Fibroblast of lung (primary cell): ENCODE measurements around the gene LDHD. TPM values are rescaled to one million over a fixed set of nuclear protein-coding genes. Genes with fewer than 3 reads are reported as not detected.
"Not testable (repeated sequence)": the region's sequence is repeated elsewhere in the genome, so short reads cannot be mapped to it uniquely, and the experiment has no call there.

ENCODE experiments used
- DNase-seq, 2 donors: peaks; one replicate each; pipeline versions ENCODE4 v3.0.0 to v3.0.0-alpha.2; 2010; ENCODE audit warnings: low read depth in 2 of 2
- H2AFZ ChIP-seq: 2 replicates; pipeline ENCODE4 v1.5.1; 2012; ENCODE audit warnings: low read length, control low read depth, inconsistent platforms
- H3K27ac ChIP-seq: 2 replicates; pipeline ENCODE4 v1.5.1; 2011; ENCODE audit warnings: low read length, control low read depth; ENCODE audit not compliant: insufficient read depth
- H3K27me3 ChIP-seq: 2 replicates; pipeline ENCODE4 v1.5.1; 2011; ENCODE audit warnings: mild to moderate bottlenecking, low read length; ENCODE audit not compliant: control insufficient read depth, insufficient read depth
- H3K36me3 ChIP-seq: 2 replicates; pipeline ENCODE4 v1.5.1; 2011; ENCODE audit warnings: low read length; ENCODE audit not compliant: control insufficient read depth, insufficient read depth
- H3K4me1 ChIP-seq: 2 replicates; pipeline ENCODE4 v1.5.1; 2011; ENCODE audit warnings: low read length; ENCODE audit not compliant: control insufficient read depth, insufficient read depth; ENCODE audit errors: extremely low read depth
- H3K4me2 ChIP-seq: 2 replicates; pipeline ENCODE4 v1.5.1; 2011; ENCODE audit warnings: low read length, control low read depth; ENCODE audit not compliant: insufficient read depth; ENCODE audit errors: extremely low read depth
- H3K4me3 ChIP-seq, 4 experiments: fragments of 200-600 bp in 1 of 4; sonication (generic) in 1 of 4; replicated peaks in 1 of 4; 2 replicates each; pipeline ENCODE4 v1.5.1; 2011 to 2016; ENCODE audit warnings: low read length in 4 of 4, low read depth in 3 of 4, mild to moderate bottlenecking in 3 of 4, control low read depth in 2 of 4, inconsistent platforms in 1 of 4, mixed read lengths in 1 of 4; ENCODE audit not compliant: insufficient read depth in 1 of 4; ENCODE audit errors: control extremely low read depth in 1 of 4
- H3K79me2 ChIP-seq: 2 replicates; pipeline ENCODE4 v1.5.1; 2012; ENCODE audit warnings: mild to moderate bottlenecking, low read length, inconsistent platforms; ENCODE audit not compliant: control insufficient read depth, insufficient read depth
- H3K9ac ChIP-seq: 2 replicates; pipeline ENCODE4 v1.5.1; 2011; ENCODE audit warnings: mild to moderate bottlenecking, low read length, control low read depth; ENCODE audit not compliant: insufficient read depth
- H3K9me3 ChIP-seq: 2 replicates; pipeline ENCODE4 v1.5.1; 2012; ENCODE audit warnings: low read depth, low read length; ENCODE audit not compliant: control insufficient read depth, insufficient read depth
- H4K20me1 ChIP-seq: 2 replicates; pipeline ENCODE4 v1.5.1; 2011; ENCODE audit warnings: low read length; ENCODE audit not compliant: control insufficient read depth, insufficient read depth; ENCODE audit errors: extremely low read depth
- EZH2 ChIP-seq: IDR thresholded peaks from 2 replicates; pipeline ENCODE4 v1.5.1; 2012; ENCODE audit warnings: low read length, control low read depth, mild to moderate bottlenecking; ENCODE audit errors: missing control alignments
- polyA plus RNA-seq, 2 donors: library from polyadenylated mRNA; depleted of rRNA in 1 of 2; stranded (reverse) in 1 of 2; unstranded in 1 of 2; fragments of >200 nt; gene quantifications; 2 replicates each; pipeline ENCODE4 v1.2.1, GENCODE V29; 2011 to 2012; ENCODE audit warnings: missing spikeins in 1 of 2
- total RNA-seq: library from RNA; depleted of rRNA; stranded (reverse); fragments of >200 nt; gene quantifications from 2 replicates; pipeline ENCODE4 v1.2.1, GENCODE V29; 2014
- TF ChIP-seq, protein P1 (sequence below), 2 donors: IDR thresholded peaks in 1 of 2; conservative IDR thresholded peaks in 1 of 2; 1 replicate in 1 of 2; 2 replicates in 1 of 2; pipeline ENCODE4 v1.5.1; 2011 to 2012; ENCODE audit warnings: low read length in 2 of 2, control low read depth in 1 of 2, inconsistent platforms in 1 of 2, low read depth in 1 of 2, mild to moderate bottlenecking in 1 of 2

LDHD gene
- total and polyA plus RNA-seq, 2 donors (not counting 1 experiment from before 2014, with no cell fraction given), result 0.52 to 4.5 TPM

DNA sequence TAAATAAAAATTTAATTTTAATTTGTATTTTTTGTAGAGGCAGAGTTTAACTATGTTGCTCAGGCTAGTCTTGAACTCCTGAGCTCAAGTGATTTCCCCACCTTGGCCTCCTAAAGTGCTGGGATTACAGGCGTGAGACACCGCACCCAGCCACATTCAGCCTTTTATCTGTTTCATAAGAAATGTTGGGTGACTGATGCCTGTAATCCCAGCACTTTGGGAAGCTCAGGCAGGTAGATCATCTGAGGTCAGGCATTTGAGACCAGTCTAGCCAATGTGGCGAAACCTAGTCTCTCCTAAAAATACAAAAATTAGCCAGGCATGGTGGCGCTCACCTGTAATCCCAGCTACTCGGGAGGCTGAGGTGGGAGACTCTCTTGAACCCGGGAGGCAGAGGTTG, 25.7 kb downstream of the LDHD start:
- H3K27me3 ChIP-seq, DNase-seq, H3K4me3 ChIP-seq, H3K36me3 ChIP-seq, H3K9ac ChIP-seq, H3K9me3 ChIP-seq, H4K20me1 ChIP-seq, H2AFZ ChIP-seq, H3K4me2 ChIP-seq, H3K27ac ChIP-seq: not testable (repeated sequence)
- Histone ChIP-seq H3K79me2 (peaks cover 13% of the 10 kb centered on the region), H3K4me1 (peaks cover 15% of the 10 kb centered on the region)

DNA sequence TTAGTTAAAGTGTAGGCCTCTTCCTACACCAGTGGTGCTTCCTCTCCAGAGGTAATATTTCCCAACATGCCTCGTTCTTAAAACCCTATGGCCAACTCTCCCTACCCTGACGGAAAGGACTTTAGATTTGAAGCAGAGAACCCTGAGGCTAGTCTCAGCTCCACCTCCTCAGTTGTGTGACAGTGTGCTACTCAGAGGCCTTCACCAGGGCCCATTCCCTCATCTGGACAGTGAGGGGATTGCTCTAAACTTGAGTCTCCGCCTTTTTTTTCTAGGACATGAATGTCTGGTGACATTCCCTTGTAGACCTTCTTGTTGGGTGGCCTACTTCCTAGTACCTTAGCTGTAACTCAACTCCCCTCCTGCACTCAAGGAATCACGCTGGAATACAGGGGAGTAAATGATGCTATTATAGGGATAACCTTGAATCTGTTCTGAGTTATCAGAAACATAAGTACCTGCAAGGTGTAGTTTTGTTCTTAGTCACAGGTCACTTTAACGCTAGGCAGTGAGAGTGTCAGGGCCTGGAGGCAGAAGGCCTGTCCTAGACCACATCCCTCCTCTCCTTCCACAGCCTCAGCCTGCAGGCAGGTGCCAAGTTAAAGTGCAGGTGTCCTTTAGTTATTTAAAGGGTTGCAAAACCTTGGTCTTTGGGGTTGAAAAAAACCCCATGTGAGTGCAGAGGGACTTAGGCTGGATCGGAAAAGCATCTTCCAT, 26.9 kb downstream of the LDHD start:
- peaks cover 13% of the 10 kb centered on the region for H3K79me2 ChIP-seq
- no peak overlapping the region for H3K9ac ChIP-seq
- TF ChIP-seq, protein P1, sequence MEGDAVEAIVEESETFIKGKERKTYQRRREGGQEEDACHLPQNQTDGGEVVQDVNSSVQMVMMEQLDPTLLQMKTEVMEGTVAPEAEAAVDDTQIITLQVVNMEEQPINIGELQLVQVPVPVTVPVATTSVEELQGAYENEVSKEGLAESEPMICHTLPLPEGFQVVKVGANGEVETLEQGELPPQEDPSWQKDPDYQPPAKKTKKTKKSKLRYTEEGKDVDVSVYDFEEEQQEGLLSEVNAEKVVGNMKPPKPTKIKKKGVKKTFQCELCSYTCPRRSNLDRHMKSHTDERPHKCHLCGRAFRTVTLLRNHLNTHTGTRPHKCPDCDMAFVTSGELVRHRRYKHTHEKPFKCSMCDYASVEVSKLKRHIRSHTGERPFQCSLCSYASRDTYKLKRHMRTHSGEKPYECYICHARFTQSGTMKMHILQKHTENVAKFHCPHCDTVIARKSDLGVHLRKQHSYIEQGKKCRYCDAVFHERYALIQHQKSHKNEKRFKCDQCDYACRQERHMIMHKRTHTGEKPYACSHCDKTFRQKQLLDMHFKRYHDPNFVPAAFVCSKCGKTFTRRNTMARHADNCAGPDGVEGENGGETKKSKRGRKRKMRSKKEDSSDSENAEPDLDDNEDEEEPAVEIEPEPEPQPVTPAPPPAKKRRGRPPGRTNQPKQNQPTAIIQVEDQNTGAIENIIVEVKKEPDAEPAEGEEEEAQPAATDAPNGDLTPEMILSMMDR (conservative IDR thresholded peaks at IDR 0.05 in 1 of 2, IDR thresholded peaks at IDR 0.05 in 1 of 2; ENCODE audit: low read depth in 1 of 2, low read length in 2 of 2), result no peak
- no peak for TF ChIP-seq EZH2
- no peak for DNase-seq
- H3K4me3 ChIP-seq, result no peak overlapping the region
- no peak overlapping the region for H3K27ac ChIP-seq
- H4K20me1 ChIP-seq, result no peaks in the 10 kb centered on the region
- no peak overlapping the region for H3K4me2 ChIP-seq
- H2AFZ ChIP-seq, result no peak overlapping the region
- H3K27me3 ChIP-seq, result no peaks in the 10 kb centered on the region
- H3K36me3 ChIP-seq, result no peaks in the 10 kb centered on the region
- no peaks in the 10 kb centered on the region for H3K9me3 ChIP-seq
- peaks cover 15% of the 10 kb centered on the region for H3K4me1 ChIP-seq

DNA sequence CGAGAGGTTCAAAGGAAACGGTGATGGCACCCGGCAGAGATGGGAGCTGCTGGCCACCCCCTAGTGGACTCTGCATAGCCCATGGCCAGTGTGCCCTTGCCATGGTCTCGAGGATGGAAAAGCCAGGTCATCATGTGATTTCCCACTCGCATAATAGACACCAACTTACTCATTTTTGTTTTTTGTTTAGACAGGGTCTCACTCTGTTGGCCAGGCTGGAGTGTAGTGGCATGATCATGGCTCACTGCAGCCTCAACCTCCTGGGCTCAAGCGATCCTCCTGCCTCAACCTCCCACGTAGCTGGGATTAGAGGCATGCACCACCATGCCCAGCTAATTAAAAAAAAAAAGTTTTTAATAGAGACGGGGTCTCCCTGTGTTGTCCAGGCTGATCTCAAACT, 27.6 kb downstream of the LDHD start:
- Histone ChIP-seq H3K9ac (no peak overlapping the region), H3K4me2 (no peak overlapping the region), H3K4me3 (no peak overlapping the region), H4K20me1 (no peaks in the 10 kb centered on the region), H3K4me1 (peaks cover 15% of the 10 kb centered on the region), H2AFZ (no peak overlapping the region), H3K36me3 (no peaks in the 10 kb centered on the region), H3K9me3 (no peaks in the 10 kb centered on the region), H3K27me3 (no peaks in the 10 kb centered on the region), H3K79me2 (peaks cover 13% of the 10 kb centered on the region), H3K27ac (no peak overlapping the region)
- TF ChIP-seq EZH2, result no peak
- TF ChIP-seq, protein P1 (conservative IDR thresholded peaks at IDR 0.05 in 1 of 2, IDR thresholded peaks at IDR 0.05 in 1 of 2; ENCODE audit: low read depth in 1 of 2, low read length in 2 of 2), result no peak
- DNase-seq, result no peak
